Inferior parietal cortex (tissue), 1 donor: ENCODE results near the gene PHLDB1.

Source experiments
- DNase-seq: peaks from one replicate; pipeline ENCODE4 v3.0.0-alpha.2; 2016; ENCODE audit errors: extremely low spot score

The PHLDB1 gene

DNA sequence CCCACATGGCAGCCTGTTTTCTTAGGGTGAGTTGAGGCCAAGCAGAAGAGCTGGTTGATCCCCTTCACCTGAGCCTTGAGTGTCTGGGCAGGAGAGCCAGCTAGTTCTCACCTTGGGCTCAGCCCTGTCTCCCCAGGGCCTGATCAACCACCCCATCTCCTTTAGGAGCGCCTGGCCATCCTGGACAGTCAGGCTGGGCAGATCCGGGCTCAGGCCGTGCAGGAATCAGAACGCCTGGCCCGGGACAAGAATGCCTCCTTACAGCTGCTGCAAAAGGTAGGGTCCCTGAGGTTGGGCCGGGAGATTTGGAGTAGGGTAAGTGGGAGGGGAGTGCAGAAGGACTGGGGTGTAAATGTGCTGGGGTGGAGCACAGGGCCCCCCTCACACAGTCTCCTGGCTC lies 31.3 kb downstream of the PHLDB1 start:
- no peak for DNase-seq

DNA sequence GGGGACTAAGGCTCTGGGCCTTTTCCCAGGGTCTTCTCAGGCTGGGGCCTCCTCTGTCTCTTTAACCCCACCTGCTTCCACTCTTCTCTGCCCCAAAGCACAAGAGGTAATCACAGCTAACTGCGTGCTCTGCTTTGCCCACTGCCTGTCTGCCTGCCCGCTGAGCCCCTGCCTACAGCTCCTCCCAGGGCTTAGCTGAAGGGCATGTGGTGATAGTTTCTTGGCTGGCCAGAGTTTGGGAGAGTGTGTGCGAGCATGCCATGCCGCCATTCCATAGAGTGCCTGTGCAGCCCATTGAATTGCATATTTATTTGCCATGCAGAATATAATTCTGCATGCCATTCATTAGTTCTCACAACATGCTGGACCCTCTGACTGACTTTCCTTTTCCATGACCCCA lies 32.5 kb downstream of the PHLDB1 start:
- DNase-seq: no peak

DNA sequence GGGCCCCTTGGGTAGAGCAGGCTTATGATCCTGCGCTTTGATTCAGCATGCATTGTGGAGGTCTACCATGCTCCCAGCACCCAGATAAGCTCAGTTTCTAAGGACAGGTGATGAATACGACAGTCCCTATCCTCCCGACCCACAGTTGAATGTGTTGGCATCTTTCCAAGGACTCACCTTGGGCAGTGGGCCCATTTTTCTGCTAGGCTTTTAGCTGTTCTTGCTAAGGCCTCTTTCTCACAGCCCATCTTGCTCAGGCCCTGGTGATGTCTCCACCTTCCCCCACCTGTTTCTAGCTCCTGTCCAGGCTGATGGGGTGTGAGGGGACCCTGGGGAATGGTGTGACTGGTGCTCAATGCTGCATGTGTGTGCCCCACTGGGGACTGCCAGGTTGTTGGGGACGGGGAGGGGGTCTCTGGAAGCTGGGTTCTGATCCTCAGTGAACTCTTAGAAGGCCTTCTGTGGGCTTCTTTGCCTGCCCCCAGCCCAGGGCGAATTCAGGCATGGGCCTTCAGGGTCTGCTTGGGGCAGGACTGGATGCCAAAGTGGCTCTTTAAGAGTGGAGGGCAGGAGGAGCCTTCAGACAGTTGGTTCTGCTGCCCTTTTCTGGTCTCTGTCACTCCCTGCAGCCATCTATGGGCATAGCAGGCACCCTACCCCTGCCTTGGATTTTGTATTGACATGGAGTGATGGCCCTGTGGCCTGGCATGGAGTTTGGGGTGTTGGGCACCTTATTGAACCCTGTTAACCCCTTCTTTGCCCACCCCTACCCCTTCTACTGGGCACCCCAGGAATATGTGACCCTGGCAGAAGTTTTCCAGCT lies 33.1 kb downstream of the PHLDB1 start:
- no peak for DNase-seq

DNA sequence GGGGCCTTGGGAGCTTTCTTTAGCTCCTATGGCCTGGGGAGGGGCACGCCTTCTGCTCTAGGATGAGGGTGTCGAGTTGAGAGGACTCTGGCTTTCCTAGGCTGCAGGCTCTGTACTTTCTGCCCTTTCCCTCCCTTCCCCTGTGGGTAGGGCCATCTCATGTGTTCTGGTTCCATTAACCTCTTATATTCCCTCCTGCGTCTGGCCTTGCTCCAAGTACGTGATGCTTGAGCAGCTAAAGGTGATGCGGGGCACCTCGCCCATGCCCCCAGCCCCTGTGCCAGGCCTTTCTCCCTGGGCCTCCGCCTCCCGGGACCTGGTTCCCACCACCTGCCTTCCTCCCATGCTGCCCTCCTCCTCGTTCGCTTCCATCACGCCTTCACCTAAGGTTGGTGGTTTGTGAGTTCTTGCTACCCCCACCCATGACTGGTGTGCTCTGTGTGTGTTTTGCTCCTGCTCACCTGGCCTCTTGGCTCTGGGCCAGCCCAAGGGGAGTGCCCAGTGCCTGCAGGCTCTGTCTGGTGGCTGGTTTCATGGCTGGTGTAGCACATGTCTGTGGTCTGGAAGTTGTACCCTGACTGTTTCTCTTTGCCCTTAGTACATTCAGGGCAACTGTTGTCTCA lies 34.1 kb downstream of the PHLDB1 start:
- no peak for DNase-seq

DNA sequence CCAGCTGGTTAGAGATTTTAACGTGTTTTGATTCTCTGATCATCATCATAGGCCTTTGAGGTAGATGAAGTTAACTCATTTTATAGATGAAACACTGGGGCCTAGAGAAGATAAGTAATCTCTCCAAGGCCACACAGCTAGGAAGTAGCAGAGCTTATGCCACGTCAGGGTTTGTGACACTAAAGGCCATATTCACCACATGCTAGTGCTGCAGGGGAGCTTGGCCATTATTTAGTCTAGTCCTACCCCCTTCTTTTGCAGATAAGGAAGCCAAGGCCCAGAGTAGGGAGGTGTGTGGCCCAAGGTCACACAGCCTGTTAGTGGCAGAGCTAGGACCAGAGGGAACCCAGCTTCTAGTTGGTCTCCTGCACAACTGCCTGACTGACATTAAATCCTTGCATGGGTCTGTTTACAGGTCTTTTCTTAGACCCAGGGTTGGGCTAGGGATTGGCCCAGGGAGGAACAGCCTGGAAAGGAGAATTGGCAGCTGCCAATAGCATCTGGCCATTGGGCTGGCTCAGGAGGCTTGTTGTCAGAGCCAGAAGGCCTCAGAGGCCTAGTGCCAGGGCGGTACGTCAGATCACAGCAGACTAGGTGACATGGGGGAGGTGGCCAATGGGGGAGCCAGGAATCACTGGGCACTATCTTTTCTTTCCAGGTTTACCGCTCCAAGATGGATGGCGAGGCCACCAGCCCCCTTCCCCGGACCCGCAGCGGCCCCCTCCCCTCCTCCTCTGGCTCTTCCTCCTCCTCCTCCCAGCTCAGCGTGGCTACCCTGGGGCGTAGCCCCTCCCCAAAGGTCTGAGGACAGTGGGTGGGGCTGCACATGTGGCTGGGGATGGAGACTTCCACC lies 36.0 kb downstream of the PHLDB1 start:
- no peak for DNase-seq

DNA sequence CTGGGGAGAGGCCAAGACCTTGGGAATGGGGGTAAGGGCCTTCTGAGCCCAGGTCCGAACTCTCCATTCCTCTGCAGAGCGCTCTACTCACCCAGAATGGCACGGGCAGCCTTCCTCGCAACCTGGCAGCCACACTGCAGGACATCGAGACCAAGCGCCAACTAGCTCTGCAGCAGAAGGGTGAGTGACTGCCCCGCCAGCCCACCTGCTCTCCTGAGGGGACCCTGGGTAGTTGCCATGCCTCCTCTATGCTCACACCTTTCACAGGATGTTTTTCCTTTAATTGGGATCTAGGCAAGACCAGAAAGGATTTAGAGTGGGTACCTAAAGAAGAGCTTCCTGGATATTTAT lies 36.6 kb downstream of the PHLDB1 start:
- DNase-seq: no peak

DNA sequence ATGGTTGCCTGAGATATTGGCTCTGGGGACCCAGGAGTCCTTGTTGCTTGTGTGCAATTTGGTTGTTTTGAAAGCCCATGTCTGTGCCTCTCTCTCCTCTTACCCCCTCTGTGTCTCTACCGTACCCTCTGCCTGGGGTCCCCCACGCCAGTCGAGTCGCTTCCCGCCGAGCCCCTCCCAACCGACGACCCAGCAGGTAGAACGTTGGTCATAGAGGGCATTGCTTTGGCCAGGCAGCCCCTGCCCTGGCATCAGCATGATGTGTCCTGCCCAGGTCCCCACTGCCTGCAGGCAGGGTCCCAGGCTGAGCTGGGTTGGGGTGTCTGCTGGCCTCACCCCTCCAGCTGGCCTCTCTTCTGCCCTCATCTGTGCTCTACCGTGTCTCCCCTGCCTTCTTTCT lies 37.1 kb downstream of the PHLDB1 start:
- no peak for DNase-seq

DNA sequence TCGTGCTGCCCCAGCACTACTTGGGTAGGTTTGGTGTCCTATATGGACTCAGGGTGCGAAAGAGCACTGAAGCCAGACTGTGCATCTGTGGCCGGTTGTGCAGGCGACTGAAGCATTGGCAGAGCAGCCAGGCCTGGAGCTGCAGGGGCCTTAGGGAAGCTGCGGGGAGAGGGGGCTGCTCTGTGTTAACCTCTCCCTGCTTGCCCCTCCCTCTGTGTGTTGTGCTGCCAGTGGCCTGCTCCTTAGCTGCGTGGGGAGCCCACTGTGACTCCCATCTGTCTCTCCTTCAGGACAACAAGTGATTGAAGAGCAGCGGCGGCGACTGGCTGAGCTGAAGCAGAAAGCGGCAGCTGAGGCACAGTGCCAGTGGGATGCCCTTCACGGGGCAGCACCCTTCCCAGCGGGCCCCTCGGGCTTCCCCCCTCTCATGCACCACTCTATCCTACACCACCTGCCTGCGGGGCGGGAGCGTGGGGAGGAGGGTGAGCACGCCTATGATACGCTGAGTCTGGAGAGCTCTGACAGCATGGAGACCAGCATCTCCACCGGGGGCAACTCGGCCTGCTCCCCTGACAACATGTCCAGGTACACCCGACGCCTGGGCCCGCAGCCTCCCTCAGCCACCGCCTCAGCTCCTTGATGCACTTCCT lies 37.8 kb downstream of the PHLDB1 start:
- no peak for DNase-seq

DNA sequence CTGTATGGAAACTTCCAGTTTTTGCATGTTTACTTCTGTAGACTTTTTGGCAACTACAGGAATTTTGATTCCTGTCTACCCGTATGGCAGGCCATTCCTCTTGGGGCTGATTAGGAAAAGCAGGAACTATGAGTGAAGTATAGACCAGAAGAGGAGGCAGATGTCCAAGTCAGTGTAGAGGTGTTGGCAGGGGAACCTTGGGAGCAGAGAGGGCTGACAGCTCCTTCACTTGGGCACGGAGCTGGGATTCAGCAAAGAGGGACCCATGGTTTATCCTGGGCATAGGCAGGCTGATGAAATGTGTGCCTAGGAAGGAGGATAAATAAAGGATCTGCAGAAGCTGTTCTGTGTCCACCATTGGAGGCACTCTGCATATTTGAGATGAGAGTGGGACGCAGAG lies 39.0 kb downstream of the PHLDB1 start:
- DNase-seq: no peak

DNA sequence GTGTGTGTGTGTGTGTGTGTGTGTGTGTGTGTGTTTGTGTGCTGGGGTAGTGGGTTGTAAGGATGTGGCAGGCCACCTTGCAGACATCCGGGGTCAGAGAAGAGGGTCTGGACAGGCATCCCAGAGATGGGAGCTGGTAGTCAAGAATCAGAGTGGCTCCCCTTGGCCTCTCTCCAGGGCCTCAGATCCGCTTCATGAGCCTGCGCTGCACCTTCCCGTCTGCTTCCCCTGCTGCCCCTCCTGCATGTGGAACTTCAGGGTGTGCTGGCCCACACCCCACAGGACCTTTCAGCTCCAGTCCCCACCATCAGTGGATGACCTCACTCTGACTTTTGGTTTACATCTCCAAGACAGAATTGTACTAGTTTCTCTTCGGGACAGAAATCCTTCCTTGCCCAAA lies 40.9 kb downstream of the PHLDB1 start:
- no peak for DNase-seq

DNA sequence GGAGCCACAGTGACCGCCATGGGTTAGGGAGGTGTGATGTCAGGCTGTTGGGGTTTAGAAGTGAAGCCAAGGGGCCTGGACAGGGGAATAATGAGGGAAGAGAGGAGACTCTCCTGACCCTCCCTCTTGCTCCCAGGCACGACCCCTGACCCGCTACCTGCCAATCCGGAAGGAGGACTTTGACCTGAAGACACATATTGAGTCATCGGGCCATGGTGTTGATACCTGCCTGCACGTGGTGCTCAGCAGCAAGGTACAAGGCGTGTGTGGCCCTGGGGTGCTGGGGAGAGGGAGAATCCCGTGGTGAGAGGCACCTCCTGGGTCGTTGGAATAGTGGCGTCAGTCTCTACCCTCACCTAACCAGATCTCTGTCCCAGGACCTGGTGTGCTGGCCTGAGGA lies 42.5 kb downstream of the PHLDB1 start:
- no peak for DNase-seq

DNA sequence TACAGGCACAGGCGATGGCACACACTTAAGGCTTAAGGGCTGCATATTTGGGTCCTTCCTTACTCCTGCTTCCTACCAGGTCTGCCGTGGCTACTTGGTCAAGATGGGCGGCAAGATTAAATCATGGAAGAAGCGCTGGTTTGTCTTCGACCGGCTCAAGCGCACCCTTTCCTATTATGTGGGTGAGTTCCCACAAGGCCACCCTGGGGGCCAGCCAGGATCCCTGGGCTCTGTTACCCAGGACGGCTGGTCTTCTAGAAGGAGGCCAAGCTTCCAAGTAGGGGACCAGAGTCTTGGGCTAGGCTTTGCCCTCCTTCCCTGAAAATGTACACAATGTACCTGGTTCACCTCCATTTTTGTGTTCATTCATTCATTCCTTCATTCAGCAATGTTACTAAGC lies 43.0 kb downstream of the PHLDB1 start:
- DNase-seq: no peak

DNA sequence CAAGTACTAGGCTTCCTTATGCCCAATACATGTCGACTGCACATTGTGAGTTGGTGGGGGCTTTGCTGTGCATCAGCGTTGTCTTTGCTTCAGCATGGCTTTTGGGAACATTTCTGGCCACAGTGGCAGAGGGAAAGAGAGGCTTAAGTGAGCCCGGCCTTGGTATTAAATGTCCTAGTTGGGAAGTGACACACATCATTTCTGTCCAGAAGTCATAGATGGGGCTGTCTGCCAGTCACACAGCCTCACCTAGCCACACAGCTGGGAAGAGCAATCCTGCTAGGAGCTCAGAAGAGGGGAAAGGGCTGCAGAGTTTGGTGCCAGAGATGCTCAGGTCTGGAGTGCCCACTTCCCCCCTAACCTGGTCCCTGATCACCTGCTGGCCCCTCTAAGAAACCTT lies 44.4 kb downstream of the PHLDB1 start:
- no peak for DNase-seq

DNA sequence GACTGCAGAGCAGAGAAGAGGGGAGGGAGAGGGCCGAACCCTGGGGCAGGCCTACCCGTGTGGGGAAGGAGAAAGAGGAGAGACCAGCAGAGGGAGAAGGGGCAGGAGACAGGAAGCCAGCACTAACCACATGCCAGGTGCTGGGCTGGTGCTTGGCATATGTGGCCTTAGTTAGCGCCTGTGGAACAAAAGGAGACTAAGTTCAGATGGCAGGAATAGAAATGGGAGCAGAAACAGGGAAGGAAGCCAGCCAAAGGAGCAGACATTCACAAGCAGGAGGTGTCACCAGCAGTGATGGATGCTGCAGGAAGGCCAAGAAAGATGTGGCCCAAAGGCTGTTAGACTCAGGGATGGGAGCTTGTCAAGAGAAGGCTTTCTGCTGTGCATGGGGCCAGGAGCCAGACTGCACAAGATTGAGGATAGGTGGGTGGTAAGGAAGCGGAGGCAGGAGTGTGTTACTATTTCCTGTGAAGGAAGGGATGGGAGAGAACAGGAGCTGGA lies 45.3 kb downstream of the PHLDB1 start:
- DNase-seq: peak; percentile 34

DNA sequence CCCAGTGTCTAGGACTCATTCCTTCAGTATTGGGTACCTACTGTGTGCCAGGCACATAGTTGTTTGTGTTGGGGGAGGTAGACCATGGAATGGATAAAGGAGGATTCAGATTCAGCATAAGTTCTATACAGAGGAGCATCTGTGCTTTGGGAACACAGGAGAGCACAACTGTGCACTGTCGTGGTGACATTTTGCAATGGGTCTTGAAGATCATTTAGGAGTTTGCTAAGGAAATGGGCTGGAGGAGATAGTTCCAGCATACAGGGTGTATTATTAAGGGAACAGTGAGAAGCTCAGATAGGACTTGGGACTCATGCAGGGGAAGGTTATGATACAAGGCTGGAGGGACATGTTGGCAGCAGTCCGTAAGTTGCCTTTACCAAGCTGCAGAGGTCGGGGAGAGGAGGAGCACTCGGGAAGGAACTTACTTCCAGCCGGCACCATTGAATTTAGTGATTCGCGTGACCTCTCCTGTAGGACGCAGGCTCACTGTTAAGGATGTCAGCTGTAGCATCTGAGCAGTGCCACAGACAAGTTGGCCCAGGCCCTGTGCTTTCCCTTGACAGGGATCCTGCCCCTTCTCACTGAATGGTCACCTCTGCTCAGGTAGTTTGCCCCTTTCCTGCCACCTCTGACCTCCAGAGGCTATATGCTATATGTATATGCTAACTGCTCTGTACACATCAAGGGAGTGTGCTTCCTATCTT lies 46.4 kb downstream of the PHLDB1 start:
- DNase-seq: no peak

DNA sequence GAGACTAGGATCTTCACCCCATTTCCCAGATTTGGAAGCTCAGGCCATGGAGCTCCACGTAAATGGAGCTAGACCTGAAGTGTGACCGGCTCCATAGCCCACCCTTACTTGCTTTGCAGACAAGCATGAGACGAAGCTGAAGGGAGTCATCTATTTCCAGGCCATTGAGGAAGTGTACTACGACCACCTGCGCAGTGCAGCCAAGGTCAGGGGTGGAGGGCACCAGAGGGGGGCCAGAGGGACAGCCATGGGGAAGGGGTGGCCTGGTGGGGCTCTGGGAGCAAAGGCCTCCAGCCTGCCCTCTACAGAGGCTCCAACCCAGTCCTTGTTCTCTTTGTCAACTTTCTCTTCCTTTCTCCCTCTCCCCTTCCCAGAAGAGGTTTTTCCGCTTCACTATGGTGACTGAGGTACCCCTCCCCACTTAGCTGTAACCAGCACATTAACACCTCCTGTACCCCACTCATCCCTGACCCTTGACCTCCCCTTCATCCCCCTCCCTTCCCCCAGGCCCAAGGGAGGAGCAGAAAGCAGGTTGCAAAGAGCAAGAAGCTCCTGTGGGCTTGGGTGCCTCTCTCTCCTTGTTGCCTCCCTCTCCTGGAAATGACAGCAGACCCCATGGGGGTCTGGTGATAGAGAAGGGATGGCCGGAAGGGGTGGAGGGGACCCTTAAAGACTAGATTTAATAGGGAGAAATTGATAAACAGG lies 48.2 kb downstream of the PHLDB1 start:
- no peak for DNase-seq

DNA sequence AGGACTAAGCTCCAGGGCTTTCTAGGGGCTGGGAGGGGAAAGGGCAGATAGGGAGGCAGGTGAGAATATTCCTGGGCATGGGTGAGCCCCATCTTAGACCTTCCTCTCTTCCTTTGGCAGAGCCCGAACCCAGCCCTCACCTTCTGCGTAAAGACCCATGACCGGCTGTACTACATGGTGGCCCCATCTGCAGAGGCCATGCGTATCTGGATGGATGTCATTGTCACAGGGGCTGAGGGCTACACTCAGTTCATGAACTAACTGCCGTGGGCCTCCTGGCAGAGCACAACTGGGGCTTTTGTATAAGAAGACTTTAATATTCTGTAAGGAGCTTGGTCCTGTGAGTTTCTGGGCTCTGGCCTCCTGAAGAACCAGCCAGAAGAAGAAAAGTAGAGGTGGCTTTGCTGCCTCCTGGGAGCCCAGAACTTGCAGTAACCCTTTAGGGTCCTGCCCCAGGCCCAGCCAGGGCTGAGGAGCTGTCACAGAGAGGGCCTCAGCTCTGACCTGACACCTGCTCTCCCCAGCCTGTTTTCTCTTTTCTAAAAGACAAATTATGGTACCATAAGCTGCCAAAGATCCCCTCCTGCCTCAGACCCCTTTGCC lies 49.2 kb downstream of the PHLDB1 start:
- DNase-seq: no peak

DNA sequence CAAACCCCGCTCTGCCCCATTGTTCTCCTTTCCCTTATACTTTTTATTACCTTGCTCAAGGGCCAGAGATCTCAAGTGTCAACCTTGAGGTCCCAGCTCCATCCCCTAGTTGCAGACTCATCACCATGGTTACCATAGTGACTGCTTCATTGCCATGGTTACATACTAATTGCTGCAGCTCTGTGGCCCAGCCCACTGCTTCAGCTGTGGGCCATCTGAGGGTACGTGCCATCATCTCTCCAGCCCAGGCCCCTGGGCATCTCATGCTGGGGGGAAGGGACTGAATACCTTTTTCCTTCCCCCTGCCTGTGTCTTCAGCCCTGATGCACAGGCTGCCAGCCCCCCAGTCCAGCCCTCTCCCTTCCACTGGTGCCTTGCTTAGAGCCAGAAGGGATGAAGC lies 49.8 kb downstream of the PHLDB1 start:
- DNase-seq: no peak

DNA sequence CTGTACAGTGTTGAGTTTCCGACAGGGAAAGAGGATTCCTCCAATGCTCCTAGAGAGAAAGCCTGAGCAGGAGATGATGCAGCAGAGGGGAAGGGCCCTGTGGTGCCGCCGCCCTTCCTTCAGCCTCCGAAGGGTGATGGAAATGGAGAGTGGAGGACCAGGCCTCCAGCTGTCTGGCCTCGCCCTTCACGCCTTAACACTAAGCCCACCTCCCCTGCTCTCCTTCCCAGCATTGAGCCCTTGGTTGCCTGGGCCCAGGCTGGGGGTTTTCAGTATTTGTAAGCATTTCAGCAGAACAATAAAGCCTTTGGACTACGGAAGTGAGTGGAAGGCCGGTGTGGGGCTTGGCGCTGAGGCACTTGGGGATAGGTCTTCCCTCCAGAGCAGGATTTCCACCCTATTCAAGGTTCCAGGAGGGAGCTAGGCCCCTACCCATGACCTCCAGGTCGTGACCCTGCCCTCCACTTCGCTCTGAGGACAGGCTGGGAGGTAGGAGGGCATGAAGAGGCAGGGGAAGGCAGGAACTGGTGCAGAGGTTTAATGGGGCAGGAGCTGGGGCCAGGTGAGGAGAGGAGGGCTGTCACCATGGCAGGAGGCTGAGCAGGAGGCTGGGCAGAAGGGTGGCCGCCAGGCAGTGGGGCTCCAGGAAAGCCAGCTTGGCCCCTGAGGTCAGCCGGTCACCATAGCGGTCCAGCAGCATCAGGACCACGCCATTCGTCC lies 50.5 kb downstream of the PHLDB1 start:
- DNase-seq: no peak
